ENCODE measurements around the gene DST.

Gene DST

DNA sequence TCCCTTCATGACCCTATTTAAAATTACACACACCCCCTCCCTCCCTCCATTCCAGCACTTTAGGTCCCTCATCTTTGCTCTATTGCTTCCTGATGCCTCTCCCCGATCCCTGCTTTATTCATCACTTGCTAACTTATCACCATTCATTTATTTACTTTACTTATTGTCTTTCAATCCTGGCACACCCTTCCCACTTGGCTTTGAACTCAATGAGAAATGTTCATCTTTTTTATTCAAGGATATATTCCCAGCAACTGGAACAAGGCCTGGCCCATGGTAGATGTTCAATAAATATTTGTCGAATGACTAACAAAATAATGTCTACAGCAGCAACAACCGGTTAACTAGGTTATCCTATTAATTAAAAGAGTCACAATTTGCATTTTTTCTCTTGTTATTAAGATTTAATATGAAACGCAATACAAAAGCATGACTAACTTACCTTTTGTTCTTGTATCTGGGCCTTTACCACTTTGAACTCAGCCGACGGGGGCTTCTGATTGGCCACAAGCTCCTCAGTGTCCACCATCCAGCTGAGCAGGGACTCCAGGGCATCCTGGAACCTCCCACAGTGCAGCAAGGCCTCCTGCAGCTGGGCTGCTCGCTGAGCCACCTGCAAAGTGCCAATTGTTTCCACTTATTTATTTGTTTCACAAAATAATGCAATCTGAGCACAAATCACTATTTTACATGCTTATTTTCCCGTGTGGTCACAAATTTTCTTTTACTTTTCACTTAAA lies 107.8 kb downstream of the DST start:
- DNase-seq, result no peak

DNA sequence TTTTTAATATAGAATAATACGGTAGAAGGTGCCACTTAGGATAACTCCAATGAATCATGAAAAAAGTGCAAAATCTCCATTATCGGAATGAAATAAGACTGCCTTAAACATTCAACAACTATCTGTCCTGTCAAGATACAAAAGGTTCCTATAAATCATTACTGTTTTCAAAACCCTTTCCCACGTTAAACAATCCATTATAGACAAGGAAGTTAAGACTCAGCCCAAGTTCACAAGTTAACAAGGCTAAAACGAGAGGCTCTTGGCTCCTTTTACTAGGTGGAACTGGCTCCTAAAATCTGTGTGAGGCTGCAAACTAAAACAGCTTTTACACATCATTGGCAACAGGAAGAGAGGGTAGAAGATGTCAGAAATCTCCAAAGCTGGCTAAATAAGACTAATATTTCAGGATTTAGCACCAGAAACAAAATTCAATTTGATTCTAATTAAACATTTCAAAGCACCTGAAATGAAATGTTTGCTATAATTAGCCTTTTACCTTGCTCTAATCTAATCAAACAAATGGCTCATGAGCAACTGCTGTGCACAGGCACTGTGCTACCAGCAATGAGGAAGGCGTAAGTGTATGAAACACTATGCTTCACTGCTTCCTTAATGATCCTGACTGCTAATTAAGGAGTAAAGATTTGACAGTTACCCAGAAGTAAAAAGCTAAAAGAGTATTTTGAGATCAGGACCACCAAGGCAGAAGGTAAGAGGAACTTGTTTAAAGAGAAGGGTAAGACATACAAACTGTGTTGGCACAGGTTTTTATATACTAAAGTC lies 109.7 kb downstream of the DST start:
- no peak for DNase-seq

DNA sequence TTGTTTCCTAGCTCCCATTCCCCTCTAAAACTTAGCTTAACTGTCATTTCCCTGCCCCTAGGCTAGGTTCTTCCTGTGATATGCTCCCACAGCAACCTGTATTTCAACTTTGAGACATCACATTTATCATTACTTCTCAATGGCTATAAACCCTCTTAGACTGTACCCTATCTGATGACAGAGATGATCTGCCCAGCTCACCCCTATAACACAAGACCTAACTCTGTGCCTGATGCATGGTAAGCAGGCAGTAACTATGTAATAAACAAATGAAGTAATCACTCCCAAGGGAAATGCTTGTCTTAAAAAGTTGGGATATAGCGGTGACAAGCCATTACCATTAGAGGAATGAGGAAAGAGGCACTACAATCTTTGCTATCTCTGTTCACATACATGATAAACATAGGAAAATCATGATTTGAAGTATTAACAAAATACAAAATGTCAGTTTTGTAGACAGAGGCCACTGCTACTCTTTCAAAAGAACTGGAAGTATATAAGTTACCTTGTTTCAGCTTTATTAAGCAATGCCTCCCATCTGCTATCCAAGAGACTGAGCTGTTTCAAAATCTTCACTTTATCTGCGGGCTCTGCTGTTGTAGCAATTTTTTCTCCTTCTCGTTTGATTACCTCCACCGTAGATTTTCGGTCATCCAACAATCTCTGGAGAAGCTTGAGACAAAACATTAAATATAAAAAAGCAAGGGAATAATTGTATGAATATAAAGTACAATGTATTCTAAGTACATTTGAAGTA lies 110.7 kb downstream of the DST start:
- DNase-seq, result no peak

DNA sequence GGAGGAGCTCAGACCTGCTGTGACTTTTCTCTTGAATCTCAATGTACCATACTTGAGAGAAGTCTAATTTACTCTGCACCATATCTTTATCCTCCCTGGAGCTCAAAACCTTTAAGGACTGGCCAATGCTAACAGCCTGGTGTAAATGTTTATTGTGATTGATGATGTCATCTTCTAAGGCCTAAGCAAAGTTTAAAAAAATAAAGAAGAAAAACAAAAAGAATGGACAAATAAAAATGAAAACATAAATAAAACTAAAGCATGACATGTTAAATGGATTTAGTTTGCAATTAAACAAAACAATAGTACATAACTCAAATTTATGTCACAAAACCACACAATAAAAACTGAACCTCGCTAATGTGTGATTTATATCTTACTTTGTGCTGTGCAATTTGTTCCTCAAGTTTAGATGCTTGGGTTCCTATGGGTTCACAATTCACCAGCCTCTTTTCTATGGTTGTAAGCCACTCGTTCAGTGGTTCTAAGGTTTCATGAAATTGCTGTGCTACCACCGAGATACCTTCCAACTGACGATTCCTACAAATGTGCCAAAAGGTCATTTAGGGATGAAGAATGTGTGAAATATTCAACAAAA lies 113.0 kb downstream of the DST start:
- no peak for DNase-seq

DNA sequence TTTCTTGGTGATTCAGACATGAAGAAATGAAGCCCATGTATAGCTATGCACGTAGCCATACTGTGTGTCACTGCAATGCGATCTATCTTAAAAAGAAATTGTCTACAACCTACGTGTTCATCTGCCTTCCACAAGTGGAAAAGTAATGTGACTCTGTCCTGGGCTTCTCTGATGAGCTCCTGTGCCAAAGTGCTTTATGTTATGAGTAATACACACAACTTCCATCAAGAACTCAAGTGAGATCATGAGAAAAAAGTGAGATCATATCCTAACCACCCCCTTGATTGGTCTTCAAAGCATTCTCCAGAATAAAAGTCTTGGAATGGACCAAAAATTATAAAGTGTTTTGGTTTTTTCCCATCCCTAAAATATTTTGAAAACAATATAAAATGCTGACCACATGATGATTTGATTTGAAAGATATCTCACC lies 114.3 kb downstream of the DST start:
- DNase-seq, result no peak

DNA sequence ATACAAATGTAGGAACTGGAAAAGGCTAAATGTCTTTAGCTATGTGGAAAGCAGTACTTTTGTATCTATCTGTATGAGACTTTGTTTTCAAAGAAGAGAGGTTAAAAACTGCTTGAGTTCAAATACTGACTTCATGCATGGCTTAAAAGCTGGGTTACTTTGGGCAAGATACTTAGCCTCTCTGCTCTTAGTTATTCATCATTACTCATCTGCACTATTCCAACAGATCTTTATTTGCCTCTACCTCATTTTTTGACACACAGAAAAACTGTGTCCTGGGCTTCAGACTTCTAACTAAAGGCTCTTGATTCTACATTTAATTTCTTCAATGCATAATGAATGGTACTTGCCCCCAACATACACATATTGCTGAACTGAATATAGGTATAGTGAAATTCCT lies 114.8 kb downstream of the DST start:
- DNase-seq, result no peak

DNA sequence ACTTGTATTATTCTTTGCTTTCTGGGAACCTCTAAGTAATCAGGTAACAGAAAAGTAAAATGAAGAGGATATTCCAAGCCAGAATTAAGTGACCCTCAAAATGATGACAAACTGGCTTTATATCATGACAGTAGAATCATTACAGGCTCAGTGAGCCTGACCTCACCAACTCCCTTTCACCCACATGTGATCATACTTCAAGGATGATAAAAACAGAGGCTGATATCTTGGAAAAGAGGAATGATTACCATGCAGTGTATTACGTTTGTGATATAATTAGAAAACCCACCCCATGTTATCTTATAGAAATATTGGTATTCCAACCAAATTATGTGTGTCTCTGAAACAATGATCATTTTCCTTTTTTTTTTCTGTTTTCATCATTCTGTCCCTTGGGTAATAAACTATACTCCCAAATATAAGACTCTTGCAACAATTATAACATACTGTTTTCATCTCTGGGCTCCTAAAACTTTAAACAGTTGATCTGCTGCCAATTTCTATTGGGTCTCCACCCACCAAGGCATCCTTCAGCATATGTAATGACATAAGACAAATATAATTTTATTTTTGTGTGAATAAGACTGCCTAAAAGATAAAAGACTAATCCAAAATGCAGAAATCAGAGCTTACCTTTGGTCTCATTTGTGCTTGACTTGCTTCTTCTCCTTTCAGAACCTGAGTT lies 115.7 kb downstream of the DST start:
- DNase-seq, result no peak

DNA sequence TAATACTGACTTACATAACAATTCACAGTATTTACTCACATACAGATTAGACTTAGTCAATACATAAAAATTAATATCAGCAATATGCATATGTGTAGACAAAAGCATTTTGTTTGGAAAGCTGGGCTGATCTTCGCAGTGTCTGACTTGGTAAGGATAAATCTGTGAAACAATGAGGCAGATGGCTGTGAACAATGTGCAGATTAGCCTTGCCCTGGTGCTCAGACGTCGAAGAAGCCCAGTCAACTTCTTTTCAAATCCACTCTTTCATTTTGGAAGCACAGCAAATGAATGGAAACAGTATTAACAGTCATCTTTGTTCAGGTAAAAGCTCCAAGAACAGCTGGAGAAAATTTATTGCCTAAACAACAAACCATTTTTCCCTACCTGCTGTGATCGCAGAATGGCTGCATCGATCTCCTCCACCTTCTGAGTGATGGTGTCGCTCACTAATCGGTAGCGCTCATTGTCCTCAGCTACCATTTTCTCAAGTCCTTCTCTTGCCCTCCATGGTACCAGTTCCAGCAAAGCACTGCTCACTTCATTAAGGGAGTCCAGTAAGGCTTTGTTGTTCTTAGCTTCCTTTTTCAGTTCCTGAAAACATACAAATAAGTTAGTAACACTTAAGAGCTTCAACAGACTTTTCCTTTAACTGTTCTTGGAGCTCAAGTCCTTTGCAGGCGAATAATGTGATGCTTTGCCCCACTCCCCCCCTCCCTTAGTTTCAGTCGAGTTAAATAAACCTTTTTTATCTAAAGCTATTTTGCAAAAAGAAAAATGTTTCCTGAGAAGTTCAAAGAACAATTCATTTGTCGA lies 116.5 kb downstream of the DST start:
- no peak for DNase-seq

DNA sequence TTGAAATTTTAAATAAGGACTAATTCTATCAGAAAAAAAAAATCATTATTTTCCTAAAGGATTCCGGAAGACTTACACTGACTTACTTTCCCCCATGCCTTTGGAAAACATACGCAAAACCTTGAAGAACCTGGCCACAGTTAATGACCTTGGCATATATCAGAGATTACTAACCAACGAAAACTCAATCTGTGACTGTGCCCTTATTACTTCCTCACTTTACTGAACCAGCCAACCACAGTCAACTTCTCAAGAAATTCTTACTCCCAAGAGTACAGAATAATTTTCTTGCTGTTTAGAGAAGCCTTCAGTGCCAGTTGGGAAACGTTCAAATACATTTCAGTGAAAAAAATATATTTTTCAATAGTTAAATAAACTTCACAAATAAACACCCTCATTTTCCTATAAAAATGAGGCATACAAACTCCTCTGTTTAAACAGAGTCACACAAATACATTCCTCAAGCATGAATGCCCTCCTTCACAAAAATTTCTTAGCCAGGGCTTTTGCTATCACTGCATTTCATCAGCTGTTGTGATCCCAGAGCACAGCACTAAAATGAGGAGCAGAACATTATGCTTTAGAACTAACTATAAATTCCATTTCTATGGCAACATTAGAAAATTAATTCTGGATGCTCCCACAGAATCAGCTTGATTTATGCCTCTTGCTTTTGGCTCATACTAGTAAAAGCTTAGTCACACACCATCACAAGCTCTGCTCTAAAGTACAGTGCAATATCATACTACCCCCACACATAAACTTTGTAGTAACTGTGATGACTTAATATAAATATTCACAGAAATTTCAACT lies 117.6 kb downstream of the DST start:
- no peak for DNase-seq

DNA sequence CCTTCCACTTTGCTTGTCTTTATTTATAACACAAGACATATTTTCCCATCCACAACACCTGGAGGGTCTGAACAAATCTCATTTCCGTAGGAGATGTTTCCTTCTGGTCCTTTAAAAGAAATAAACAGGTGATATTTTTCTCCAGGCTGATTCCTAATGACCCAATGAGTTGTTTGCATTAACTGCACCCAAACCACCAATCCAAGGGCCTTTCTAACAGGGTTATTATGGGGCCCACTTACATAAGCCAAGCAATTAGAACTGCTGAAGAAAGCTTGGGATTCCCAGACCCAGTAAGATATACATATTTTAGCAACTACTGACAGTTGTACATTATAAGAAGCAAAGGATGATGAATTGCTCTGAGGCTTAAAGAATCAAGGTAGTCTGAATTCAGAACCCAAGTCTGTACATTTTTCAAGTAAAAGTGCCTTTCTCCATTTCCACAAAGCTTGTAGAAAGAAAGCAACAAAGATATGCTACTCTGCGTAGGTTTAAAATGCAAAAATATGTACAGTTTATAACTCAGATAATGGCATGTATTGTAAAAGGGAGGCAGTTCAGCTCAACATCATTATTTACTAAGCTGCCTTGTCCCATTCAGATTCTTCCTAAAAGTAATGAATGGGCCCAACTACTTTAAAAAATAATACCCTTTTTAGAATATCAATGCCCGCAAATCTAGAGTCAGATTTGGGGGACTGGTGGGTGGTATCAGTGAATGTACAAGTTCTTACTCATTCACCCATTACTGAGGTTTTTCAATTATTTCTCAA lies 120.0 kb downstream of the DST start:
- no peak for DNase-seq

DNA sequence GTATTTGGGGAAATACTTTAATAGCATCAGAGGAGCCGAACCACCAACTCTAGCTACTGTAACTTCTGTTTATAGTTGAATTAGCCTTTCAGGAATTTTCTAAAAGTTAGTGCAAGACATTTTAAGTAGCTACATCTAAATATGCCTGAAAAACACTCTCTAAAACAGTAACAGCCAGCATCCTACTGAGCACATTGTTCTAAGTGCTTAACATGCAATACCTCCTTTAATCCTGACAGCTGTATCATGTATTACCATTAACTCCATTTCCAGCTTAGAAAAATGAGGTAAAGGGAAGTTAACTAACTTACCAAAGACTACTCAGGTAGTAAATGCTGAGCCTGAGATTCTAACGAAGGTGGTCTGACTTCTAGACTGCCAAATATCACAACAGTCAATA lies 120.7 kb downstream of the DST start:
- no peak for DNase-seq

DNA sequence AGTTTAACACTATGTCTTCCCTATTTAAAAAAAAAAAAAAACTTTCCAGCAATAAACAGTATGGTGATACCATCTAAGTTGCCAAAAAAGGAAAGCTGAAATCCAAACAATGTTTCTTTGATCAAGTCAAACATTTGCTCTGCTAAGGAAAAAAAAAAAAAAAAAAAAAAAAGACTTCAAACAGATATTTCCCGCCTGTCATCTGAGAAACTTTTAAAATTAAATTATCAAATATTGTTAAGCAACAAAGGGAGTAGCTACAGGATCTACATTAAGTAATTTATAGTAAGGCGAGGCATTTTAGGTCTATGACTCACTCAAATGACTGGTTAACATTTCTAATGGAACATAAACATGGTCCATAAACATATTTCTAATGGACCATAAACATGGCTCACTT lies 121.2 kb downstream of the DST start:
- no peak for DNase-seq

DNA sequence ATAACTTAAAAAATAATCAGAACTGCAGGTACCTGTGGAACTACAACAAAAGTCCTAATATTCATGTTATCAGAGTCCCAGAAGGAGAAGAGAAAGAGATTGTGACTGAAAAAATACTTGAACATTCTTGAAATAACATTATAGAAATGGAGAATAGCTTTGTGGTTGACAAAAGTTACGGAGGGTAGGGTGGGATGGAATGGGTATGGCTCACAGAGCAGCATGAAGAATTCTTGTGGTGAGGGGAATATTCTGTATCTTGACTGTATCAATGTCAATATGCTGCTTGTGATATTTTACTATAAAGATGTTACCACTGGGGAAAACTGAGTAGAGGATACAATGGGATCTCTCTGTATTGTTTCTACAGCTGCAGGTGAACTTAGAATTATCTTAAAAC lies 122.5 kb downstream of the DST start:
- no peak for DNase-seq

DNA sequence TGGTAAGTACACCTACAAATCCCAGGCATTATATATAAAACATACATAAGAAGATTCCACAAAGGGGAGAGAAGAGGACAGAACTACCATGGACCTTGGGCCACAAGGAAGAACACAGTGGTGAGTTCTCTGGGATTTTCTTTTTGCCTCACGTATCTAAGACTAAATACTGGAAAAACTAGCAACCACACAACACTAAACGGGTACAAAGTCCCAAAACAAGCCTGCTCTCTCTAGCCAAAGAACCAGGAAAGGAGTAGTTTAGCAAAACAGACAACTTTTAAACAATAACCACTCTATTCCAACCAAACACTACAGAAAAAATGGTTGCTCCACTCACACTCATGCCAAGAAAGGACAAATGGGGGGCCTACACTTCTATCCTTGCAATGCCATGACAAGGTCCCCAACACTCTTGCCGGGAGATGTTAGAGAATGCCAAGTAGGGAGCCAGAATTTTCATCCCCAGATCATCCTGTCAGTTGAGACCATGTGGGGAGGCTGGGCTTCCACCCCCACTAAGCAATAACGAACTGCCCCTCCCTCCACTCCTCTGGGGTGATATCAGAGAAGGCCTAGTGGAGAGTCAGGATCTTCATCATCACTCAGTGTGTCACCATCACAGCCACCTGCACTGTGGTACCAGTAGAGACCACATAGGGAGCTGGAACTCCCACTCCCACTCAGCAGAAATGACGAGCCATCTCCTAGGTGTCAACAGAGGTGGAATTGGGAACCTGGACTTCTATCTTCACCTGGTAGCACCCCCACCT lies 123.5 kb downstream of the DST start:
- DNase-seq, result no peak

DNA sequence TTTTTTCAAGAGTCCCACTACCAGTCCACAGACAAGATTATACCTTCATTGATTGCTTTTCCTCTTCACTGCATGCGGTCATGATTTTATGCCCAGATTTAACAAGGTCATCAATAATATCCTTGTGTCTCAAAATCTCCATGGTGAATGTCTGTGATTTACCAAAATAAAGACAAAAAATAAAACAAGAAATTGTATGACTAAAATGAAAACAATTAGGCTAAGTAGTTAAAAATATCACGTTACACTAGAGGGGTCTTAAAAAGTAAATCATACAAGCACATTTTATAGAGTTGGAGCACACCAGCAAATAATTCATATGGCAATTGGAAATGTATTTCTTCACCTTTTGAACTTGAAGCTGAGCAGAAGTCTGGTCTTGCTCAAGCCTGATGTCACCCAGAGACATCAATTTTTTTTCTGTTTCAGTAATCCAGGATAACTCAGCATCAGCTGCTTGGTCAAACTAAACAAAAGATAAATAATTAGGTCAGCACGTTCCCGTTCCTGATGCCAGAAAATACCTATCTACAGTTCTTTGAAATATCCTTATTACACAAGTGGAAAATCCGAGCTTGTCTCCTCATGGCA lies 125.4 kb downstream of the DST start:
- no peak for DNase-seq

DNA sequence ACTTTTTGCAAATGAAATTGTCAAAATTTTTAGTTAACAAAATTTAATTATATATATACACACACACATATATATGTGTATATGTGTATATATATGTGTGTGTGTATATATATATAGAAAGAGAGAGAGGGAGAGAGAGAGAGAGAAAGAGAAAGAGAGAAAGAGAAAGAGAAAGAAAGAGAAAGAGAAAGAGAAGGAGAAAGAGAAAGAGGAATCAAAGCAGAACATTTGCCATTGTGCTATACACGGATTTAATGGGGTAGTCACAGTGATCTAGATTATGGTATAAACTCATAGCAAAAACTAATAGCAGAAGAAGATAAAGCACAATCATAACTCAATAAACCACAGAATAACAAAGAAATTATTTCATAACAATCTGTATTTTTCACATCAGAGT lies 126.7 kb downstream of the DST start:
- DNase-seq, result no peak

DNA sequence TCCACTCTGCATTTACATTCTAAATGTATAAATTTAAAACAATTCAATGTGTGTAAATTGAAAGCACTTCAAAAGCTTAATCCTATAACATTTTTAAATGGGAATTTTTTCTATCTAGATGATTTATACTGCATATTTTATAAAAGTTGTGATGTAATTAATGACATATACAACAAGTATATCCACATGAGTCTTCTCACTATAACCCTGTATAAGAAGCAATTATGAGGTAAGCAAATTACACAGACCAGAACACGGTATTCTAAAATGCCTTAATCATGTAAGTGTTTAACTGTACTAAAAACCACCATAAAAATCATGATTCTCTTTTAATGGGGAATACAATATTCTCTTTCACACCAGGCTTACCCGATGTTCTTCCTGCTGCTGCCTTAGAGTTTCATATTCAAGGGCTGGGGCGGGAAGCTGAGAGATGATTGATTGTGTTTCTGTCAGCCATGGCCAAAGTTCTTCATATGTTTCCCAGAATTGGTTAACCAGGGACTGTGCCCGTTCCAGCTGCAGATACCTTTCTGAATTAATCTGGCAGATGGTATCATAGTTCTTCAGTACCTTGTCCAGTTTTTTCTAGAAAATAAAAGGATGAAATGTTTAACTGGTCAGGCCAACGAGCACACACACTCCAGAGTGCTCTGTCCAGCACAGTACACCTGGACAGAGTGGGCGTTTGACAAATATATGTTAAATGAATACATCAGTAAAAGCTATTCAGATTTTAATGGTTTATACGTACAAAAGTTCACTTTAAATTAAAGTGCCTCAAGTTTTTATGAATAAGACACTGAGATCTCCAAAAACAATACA lies 127.4 kb downstream of the DST start:
- no peak for DNase-seq

DNA sequence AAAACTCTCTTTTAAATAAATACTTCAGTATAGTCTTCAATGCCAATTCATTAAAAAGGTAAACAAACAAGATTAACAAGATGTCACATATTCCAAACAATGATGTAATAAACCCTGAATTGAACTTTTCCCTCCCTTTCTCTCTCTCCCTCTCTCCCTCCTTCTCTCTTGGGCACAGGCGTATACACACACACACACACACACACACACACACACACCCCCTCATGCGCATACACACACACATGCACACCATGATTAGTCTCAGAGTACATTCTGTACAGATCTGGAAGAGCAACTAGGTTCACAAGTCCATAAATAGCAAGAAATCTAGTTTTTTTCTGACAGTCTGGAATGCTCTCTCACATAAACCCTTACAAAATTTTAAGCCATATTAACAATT lies 128.3 kb downstream of the DST start:
- no peak for DNase-seq

Measured in activated naive CD4-positive, alpha-beta T cell treated with anti-CD3 and anti-CD28 coated beads, Interleukin-2, amount 50 U/mL, for 16 hours (primary cell).